Activated T-cell treated with anti-CD3 and anti-CD28 coated beads, Interleukin-2, amount 50 U/mL, for 72 hours (primary cell): ENCODE measurements around the gene FRRS1. TPM values are rescaled to one million over a fixed set of nuclear protein-coding genes. Genes with fewer than 3 reads are reported as not detected.

ENCODE experiments used
- ATAC-seq, 2 donors: fragments of 150-1000 bp; cut with Tn5 transposase; replicated peaks in 1 of 2; 2 replicates each; pipeline ENCODE4 v1.10.0; 2021; ENCODE audit warnings: moderate library complexity in 2 of 2, mild to moderate bottlenecking in 1 of 2
- DNase-seq, 2 donors: peaks; one replicate each; pipeline ENCODE4 v3.0.0; 2021 to 2022; ENCODE audit warnings: mixed read lengths in 1 of 2
- H3K27ac Mint-ChIP-seq: one replicate; pipeline ENCODE4 v1.8.0; 2022; ENCODE audit warnings: mild to moderate bottlenecking, moderate library complexity, mixed read lengths
- H3K27me3 Mint-ChIP-seq: one replicate; pipeline ENCODE4 v1.8.0; 2022; ENCODE audit warnings: low read depth, mixed read lengths
- H3K36me3 Mint-ChIP-seq, 2 donors: one replicate each; pipeline ENCODE4 v1.8.0; 2022; ENCODE audit warnings: mixed read lengths in 2 of 2, mild to moderate bottlenecking in 1 of 2; ENCODE audit not compliant: insufficient read depth in 2 of 2
- H3K4me1 Mint-ChIP-seq: one replicate; pipeline ENCODE4 v1.8.0; 2022; ENCODE audit warnings: low read depth, mixed read lengths
- H3K4me3 Mint-ChIP-seq, 2 donors: one replicate each; pipeline ENCODE4 v1.8.0; 2022; ENCODE audit warnings: mild to moderate bottlenecking in 2 of 2, mixed read lengths in 2 of 2, moderate library complexity in 2 of 2
- H3K9me3 Mint-ChIP-seq, 2 donors: one replicate each; pipeline ENCODE4 v1.8.0; 2022; ENCODE audit warnings: mixed read lengths in 2 of 2
- total RNA-seq, 2 donors: library from RNA; stranded (reverse); gene quantifications; one replicate each; pipeline ENCODE4 v1.2.3, GENCODE V29; 2022

Gene FRRS1
- total RNA-seq, 2 donors from 2014 or later, result 2.1 to 2.3 TPM

DNA sequence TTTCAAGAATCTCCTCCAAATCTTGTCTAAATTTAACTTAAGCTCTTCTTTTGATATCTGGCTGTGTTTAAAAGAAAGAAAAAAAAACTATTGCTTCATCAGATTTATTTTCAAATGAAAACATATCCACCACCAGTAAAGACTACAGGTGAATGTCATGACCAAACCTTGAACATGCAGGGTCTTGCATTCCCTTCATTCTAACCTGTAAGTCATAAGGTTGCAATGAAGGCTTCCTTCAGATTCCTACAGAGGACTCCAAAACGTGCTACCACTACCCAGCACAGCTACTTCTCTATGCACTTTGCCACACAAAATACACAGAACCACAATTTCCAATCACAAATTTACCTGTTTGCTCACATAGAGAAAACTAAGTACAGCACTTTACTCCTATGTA lies 26.3 kb downstream of the FRRS1 start:
- H3K27ac Mint-ChIP-seq, result no peak overlapping the region
- H3K36me3 Mint-ChIP-seq, result no peaks in the 10 kb centered on the region
- no peaks in the 10 kb centered on the region for H3K27me3 Mint-ChIP-seq
- no peak overlapping the region for H3K4me3 Mint-ChIP-seq
- no peaks in the 10 kb centered on the region for H3K9me3 Mint-ChIP-seq
- no peak for DNase-seq
- no peak for ATAC-seq
- no peaks in the 10 kb centered on the region for H3K4me1 Mint-ChIP-seq

DNA sequence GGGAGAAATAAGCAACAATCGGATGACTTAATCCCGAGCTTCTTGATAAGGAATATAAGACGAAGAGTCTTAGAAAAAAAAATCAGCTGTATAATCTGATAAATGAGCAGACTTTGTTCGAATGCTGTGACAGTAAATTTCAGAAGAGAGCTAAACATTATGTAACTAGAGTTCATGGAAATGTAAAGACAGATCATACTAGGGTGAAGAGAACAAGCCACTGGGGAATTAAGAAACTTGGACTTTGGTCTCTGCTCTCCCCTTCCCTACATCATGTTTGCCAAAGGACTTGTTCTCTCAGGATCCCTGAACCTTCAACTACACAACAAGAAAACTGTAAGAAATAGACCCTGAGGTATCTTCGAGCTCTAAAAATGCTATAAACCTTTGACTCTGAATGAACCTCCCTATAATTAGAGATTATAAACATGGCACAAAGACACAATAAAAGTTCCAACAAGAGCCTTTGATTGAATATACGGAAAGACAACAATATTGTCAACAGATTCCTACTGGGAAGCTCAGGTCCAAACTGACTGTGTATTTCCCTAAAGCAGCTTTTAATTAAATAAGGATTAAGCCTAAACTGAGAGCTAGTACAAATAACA lies 27.5 kb downstream of the FRRS1 start:
- no peak overlapping the region for H3K27ac Mint-ChIP-seq
- no peaks in the 10 kb centered on the region for H3K36me3 Mint-ChIP-seq
- H3K27me3 Mint-ChIP-seq, result no peaks in the 10 kb centered on the region
- DNase-seq, result no peak
- no peak overlapping the region for H3K4me3 Mint-ChIP-seq
- no peaks in the 10 kb centered on the region for H3K9me3 Mint-ChIP-seq
- no peaks in the 10 kb centered on the region for H3K4me1 Mint-ChIP-seq
- no peak for ATAC-seq

DNA sequence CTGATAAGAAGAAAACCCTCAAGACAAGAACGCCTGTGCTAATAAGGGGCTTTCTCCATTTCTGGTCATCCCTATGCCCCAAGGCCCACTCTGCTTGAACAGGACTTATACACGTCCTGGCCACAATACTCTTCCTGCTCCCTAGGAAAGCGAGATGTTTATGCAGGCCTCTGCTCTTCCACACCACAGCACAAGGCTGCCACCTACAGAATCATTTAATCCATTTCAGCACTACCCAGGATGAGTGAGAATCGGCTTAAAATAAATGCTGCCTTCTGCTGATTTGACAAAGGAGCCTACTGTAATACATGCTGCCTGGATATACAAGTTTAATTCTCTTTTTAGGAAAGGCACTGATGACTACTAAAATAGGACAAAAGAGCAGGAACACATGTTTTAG lies 29.4 kb downstream of the FRRS1 start:
- H3K9me3 Mint-ChIP-seq, result no peaks in the 10 kb centered on the region
- no peak for ATAC-seq
- no peak overlapping the region for H3K27ac Mint-ChIP-seq
- no peak overlapping the region for H3K4me3 Mint-ChIP-seq
- H3K4me1 Mint-ChIP-seq, result no peaks in the 10 kb centered on the region
- peaks cover 6% of the 10 kb centered on the region for H3K27me3 Mint-ChIP-seq
- no peaks in the 10 kb centered on the region for H3K36me3 Mint-ChIP-seq
- DNase-seq, result no peak

DNA sequence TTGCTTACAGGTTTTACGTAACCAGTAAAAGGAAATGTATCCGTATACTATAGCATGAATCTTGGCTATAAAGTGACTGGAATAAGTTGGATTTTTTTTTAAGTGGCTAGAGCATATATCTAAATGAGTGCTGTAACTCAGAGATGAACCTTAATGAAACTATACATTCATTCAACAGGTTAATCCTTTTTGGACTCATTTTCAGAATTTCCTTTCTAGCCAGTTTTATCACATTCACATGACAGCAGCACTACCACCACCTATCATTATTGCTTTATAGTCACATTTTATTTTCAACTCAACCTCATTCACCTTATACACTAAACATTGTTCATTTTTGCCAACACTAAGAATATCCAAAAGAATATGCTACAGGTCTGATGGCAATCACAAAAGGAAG lies 30.6 kb downstream of the FRRS1 start:
- Mint-ChIP-seq H3K27ac (no peak overlapping the region), H3K4me3 (no peak overlapping the region), H3K27me3 (peaks cover 6% of the 10 kb centered on the region), H3K36me3 (no peaks in the 10 kb centered on the region), H3K4me1 (peaks cover 4% of the 10 kb centered on the region), H3K9me3 (no peaks in the 10 kb centered on the region)
- no peak for DNase-seq
- no peak for ATAC-seq

DNA sequence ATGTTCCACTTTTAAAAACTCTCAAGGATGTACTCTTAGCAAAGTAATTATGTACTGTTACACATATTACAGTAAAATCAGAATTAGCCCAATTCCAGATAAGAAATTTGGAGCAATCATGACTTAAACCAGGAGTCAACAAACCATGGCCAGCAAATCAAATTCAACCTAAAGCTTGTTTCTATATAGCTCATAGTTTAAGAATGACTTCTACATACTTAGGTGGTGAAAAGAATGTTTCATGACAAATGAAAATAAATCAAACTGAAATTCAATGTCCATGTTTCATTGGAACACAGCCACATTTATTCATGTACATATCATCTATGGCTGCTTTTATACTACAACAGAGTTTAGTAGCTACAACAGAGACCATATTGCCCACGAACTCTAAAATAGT lies 35.1 kb downstream of the FRRS1 start:
- H3K36me3 Mint-ChIP-seq, result no peaks in the 10 kb centered on the region
- H3K9me3 Mint-ChIP-seq, result no peaks in the 10 kb centered on the region
- no peak overlapping the region for H3K27ac Mint-ChIP-seq
- H3K4me3 Mint-ChIP-seq, result no peak overlapping the region
- H3K4me1 Mint-ChIP-seq, result peaks cover 4% of the 10 kb centered on the region
- H3K27me3 Mint-ChIP-seq, result peaks cover 6% of the 10 kb centered on the region
- peak; percentile 55 to 57 for ATAC-seq
- no peak for DNase-seq

DNA sequence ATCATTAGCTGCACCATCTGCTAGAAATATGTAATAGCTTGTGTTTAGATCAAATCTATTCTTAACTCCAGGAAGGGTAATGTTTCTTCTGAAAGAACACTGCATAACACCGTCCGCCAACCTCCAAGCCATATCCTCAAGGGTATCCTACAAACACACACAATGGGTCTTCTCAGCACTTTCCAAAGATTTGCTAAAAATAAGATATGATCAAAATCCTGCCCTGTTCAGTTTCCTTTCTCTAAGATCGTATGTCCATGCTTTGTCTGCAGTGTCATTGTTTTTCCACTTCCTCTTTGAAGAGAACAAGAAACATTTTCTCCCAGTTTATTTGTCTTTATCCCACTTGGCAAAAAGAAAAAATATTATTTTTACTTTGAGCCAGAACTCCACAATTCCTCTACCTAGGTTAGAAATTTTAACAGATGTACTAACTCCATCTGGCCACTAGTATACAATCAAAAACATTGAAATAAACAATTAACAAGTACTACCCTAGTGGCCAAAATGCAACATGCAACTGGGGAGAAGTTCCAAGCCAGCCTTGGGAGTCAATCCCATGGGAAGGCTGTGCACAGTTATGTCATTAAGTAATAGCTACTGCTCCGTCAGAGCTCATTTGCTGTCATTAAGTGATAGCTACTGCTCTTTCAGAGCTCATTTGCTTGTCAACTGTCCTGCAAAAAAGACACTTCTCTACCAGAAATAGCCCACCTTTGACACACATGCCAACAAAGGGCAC lies 37.8 kb downstream of the FRRS1 start:
- H3K9me3 Mint-ChIP-seq, result no peaks in the 10 kb centered on the region

DNA sequence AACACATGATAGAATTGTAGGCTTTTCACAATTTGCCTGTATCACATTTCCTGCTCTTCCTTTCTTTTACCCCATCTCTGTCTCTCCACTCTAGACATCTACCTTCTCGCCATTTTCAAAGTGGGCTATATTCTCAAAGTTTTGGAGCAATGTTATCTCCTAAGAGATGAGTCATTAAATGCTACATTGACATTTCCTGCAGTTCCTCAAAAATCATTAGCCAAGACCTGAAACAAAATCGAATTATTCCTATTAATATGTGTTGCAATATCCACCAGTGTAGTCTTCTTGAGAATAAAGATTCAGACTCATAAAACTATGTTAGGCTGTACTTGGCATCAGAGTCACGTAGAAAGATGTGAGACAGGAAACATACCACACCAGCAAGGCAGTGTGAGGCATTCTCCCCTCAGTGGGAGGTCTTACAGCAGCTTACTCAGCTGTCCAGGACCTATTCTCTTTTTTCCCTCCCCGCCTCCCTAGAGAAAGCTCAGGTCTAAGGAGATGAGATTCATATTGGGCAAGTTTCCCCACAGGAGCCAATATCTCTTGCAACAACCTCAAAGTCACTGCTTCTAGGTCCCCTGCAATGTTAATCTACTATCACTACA lies 38.8 kb downstream of the FRRS1 start:
- ATAC-seq (no peak), DNase-seq (no peak)
- no peak overlapping the region for H3K4me3 Mint-ChIP-seq
- H3K4me1 Mint-ChIP-seq, result peaks cover 4% of the 10 kb centered on the region
- H3K27me3 Mint-ChIP-seq, result no peaks in the 10 kb centered on the region
- H3K27ac Mint-ChIP-seq, result no peak overlapping the region
- no peaks in the 10 kb centered on the region for H3K9me3 Mint-ChIP-seq
- no peaks in the 10 kb centered on the region for H3K36me3 Mint-ChIP-seq

More for the DNA sequence above, 37.8 kb downstream of the FRRS1 start:
- ATAC-seq, result no peak
- Mint-ChIP-seq H3K4me3 (no peak overlapping the region), H3K36me3 (no peaks in the 10 kb centered on the region), H3K27ac (no peak overlapping the region), H3K4me1 (peaks cover 4% of the 10 kb centered on the region), H3K27me3 (peaks cover 6% of the 10 kb centered on the region)
- DNase-seq, result no peak

DNA sequence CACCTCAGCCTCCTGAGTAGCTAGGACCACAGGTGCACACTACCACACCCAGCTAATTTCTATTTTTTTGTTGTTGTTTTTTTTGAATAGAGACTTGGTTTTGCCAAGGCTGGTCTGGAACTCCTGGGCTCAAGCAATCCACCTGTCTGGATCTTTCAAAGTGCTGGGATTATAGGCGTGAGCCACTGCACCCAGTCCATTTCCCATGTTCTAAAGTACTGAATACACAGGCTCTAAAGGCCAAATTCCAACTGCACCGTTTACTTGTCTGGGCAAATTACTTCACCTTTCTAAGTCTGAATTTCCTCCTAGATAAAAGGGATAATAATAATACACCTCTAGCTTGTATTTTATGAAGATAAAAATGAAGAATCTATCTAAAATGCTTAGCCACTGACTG lies 39.6 kb downstream of the FRRS1 start:
- no peak for ATAC-seq
- H3K36me3 Mint-ChIP-seq, result no peaks in the 10 kb centered on the region
- no peak overlapping the region for H3K4me3 Mint-ChIP-seq
- no peak for DNase-seq
- H3K27ac Mint-ChIP-seq, result no peak overlapping the region
- peaks cover 4% of the 10 kb centered on the region for H3K4me1 Mint-ChIP-seq
- H3K9me3 Mint-ChIP-seq, result no peaks in the 10 kb centered on the region
- H3K27me3 Mint-ChIP-seq, result no peaks in the 10 kb centered on the region

DNA sequence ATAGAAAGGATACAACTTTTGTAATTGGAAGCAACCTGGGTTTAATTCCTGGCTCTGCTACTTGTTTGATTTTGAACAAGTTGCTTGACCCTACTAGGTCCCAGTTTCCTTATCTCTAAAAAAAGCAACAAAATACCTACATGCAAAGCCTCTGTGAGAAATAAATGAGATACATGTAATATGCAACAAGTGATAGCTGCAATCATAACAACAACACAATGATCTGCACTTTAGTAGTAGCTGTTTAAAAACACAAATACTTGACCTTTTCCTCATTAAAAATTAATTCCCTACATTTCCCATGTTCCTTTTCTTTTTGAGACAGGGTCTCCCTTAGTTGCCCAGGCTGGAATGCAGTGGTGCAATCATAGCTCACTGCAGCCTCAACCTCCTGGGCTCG lies 40.0 kb downstream of the FRRS1 start:
- Mint-ChIP-seq H3K36me3 (no peaks in the 10 kb centered on the region), H3K9me3 (no peaks in the 10 kb centered on the region), H3K4me3 (no peak overlapping the region), H3K27me3 (no peaks in the 10 kb centered on the region), H3K4me1 (peaks cover 4% of the 10 kb centered on the region), H3K27ac (no peak overlapping the region)
- DNase-seq, result no peak
- no peak for ATAC-seq

DNA sequence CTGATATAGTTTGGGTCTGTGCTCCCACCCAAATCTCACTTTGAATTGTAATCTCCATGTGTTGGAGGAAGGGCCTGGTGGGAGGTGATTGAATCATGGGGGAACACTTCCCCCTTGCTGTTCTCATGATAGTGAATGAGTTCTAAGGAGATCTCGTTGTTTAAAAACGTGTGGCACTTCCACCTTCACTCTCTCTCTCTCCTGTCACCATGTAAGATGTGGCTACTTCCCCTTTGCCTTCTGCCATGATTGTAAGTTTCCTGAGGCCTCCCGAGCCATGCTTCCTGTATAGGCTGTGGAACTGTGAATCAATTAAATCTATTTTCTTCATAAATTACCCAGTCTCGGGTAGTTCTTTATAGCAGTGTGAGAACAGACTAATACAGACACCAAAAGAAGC lies 40.4 kb downstream of the FRRS1 start:
- no peaks in the 10 kb centered on the region for H3K4me1 Mint-ChIP-seq
- no peak overlapping the region for H3K4me3 Mint-ChIP-seq
- H3K9me3 Mint-ChIP-seq, result no peaks in the 10 kb centered on the region
- no peaks in the 10 kb centered on the region for H3K36me3 Mint-ChIP-seq
- DNase-seq (no peak), ATAC-seq (no peak)
- H3K27ac Mint-ChIP-seq, result no peak overlapping the region
- no peaks in the 10 kb centered on the region for H3K27me3 Mint-ChIP-seq

DNA sequence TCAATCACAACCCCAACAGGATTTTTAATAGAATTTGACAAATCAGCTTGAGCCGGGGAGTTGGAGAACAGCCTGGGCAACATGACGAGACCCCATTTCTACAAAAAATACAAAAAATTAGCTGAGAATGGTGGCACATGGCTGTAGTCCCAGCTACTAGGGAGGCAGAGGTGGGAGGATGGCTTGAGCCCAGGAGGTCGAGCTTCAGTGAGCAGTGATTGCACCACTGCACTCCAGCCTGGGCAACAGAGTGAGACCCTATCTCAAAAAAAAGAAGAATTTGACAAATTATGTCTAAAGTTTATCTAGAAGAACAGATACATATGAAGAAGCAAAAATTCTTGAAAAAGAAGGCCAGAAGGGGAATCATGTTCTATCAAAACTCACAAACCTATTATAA lies 43.2 kb downstream of the FRRS1 start:
- ATAC-seq, result no peak
- Mint-ChIP-seq H3K36me3 (no peaks in the 10 kb centered on the region), H3K9me3 (no peaks in the 10 kb centered on the region), H3K27me3 (no peaks in the 10 kb centered on the region), H3K4me3 (no peak overlapping the region), H3K27ac (no peak overlapping the region), H3K4me1 (no peaks in the 10 kb centered on the region)
- no peak for DNase-seq

DNA sequence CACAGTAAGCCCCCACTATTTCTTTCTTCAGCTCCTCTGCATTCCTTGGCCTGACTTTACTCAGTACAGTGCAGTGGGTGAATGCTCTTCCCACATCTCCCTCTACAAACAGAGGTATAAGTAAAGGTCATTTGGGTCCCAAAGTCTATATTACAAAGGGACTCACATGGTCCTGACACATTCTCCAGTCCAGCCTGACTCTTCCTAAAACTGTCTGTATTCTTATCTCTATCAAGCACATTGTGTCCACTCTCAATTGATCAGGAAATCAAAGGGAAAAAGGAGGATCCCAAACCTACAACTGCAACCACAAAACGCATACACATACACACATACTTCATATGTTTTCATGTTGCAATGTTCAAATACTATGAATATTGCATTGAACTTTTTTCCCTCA lies 49.4 kb downstream of the FRRS1 start:
- Mint-ChIP-seq H3K4me3 (no peak overlapping the region), H3K36me3 (no peaks in the 10 kb centered on the region), H3K27me3 (no peaks in the 10 kb centered on the region), H3K27ac (no peak overlapping the region), H3K9me3 (no peaks in the 10 kb centered on the region), H3K4me1 (no peaks in the 10 kb centered on the region)
- ATAC-seq (no peak), DNase-seq (no peak)

DNA sequence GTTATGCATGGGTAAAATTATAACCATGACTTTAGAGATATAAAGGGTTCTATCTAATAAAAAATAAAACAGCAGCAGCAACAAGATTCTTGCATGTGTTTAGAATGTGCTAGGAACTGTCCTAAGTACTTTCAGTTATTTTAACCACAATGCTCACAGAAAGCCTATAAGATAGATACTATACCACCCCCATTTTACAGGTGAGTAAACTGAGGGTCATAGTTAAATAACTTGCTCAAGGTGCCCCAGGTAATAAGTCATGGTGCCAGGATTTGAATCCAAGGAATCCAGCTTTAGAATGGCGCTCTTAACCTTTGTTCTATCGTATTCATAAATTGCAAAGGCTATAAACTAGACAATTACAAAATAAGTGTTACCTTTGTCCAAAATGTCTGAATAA lies 53.4 kb downstream of the FRRS1 start:
- DNase-seq (no peak), ATAC-seq (no peak)
- Mint-ChIP-seq H3K4me3 (no peak overlapping the region), H3K9me3 (no peaks in the 10 kb centered on the region), H3K4me1 (no peaks in the 10 kb centered on the region), H3K27ac (no peak overlapping the region), H3K27me3 (no peaks in the 10 kb centered on the region), H3K36me3 (no peaks in the 10 kb centered on the region)

DNA sequence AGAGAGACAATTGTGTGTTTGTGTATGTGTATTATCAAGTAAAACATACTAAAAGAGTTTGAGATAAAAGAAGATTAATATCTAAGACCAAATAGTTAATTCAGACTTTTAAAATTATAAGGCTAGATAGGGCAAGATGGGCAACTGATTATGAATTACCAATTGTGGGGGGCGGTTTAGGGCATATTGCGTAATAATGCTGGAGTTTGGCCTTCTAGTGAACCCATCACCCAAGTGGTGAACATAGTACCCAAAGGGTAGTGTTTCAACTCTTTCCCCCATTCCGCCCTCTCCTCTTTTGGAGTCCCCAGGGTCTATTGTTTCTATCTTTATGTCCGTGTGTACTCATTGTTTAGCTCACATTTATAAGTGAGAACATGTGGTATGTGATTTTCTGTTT lies 55.4 kb downstream of the FRRS1 start:
- DNase-seq (no peak), ATAC-seq (no peak)
- Mint-ChIP-seq H3K36me3 (no peaks in the 10 kb centered on the region), H3K4me1 (no peaks in the 10 kb centered on the region), H3K27ac (no peak overlapping the region), H3K4me3 (no peak overlapping the region), H3K27me3 (no peaks in the 10 kb centered on the region), H3K9me3 (no peaks in the 10 kb centered on the region)
